ENCODE results near the gene LRRK2. TPM values are rescaled to one million over a fixed set of nuclear protein-coding genes. Genes with fewer than 3 reads are reported as not detected.

Gene LRRK2
- total and polyA plus RNA-seq, 2 of the 8 experiments (the other 6 are each of a cell fraction or from before 2014, with no cell fraction given) = 0.06 to 0.13 TPM

GRCh38 chr12:40261937-40262336 lies 37.1 kb downstream of the LRRK2 start (continued):
- TF ChIP-seq CHD7 (IDR thresholded peaks at IDR 0.05; ENCODE audit: insufficient replicate concordance, low read length) (no peak), TAF1 (IDR thresholded peaks at IDR 0.05; ENCODE audit: low read depth, low read length) (no peak), MAX (IDR thresholded peaks at IDR 0.05) (no peak), CTBP2 (IDR thresholded peaks at IDR 0.05; ENCODE audit: borderline replicate concordance, insufficient read depth, insufficient read length, low read length) (no peak), RXRA (IDR thresholded peaks at IDR 0.05; ENCODE audit: insufficient read depth, low read depth, low read length) (no peak), NRF1 (IDR thresholded peaks at IDR 0.05; ENCODE audit: low read depth, low read length) (no peak), CHD1 (IDR thresholded peaks at IDR 0.05; ENCODE audit: low read depth, low read length) (no peak), TCF12 (IDR thresholded peaks at IDR 0.05; ENCODE audit: low read depth, low read length) (no peak), E2F6 (IDR thresholded peaks at IDR 0.05) (no peak)
